ENCODE results near the gene OR51T1. TPM values are rescaled to one million over a fixed set of nuclear protein-coding genes. Genes with fewer than 3 reads are reported as not detected.

The OR51T1 gene
- total RNA-seq, 4 donors from 2014 or later, result not detected

GRCh38 chr11:4926608-4927007 is 44.9 kb downstream of the OR51T1 start:
- TF ChIP-seq CTCF (IDR thresholded peaks at IDR 0.05; ENCODE audit: low read depth), result no peak

Other genes starting within 250 kb of the OR51T1 start
- not detected for gene OR51D1, start 244.4 kb upstream of the OR51T1 start, total RNA-seq
- gene OR51E1, start 237.9 kb upstream of the OR51T1 start, total RNA-seq, result 1 to 10 TPM in 2 of 4 donors, not detected in 2; 1.1 to 3.3 TPM
- gene OR51E2, start 184.0 kb upstream of the OR51T1 start, total RNA-seq, result under 1 TPM in 2 of 4 donors, not detected in 2; 0.17 to 0.33 TPM
- not detected for gene MMP26, start 177.1 kb upstream of the OR51T1 start, total RNA-seq
- gene OR51F1, start 112.0 kb upstream of the OR51T1 start, total RNA-seq, result not detected
- gene OR52R1, start 77.5 kb upstream of the OR51T1 start, total RNA-seq, result not detected
- not detected for gene OR51F2, start 60.6 kb upstream of the OR51T1 start, total RNA-seq
- not detected for gene OR51S1, start 32.7 kb upstream of the OR51T1 start, total RNA-seq
- gene OR51A7, start 21.9 kb downstream of the OR51T1 start, total RNA-seq, result not detected
- not detected for gene OR51G2, start 37.5 kb downstream of the OR51T1 start, total RNA-seq
- not detected for gene OR51G1, start 42.4 kb downstream of the OR51T1 start, total RNA-seq
- not detected for gene OR51A4, start 65.7 kb downstream of the OR51T1 start, total RNA-seq
- gene OR51A2, start 73.8 kb downstream of the OR51T1 start, total RNA-seq, result not detected
- gene OR51L1, start 113.0 kb downstream of the OR51T1 start, total RNA-seq, result not detected
- gene OR52J3, start 164.6 kb downstream of the OR51T1 start, total RNA-seq, result not detected
- gene OR52E2, start 177.7 kb downstream of the OR51T1 start, total RNA-seq, result not detected
- not detected for gene OR52E1, start 187.7 kb downstream of the OR51T1 start, total RNA-seq